Adrenal gland (tissue), 12 donors: ENCODE data around the gene AK8. TPM values are rescaled to one million over a fixed set of nuclear protein-coding genes. Genes with fewer than 3 reads are reported as not detected.

Experiments
- DNase-seq, 7 donors: peaks; one replicate each; pipeline ENCODE4 v3.0.0-alpha.2; 2019 to 2020
- H3K27ac ChIP-seq, 5 donors: fragments of 200-600 bp; sonication (generic) in 4 of 5; 1 replicate in 3 of 5; 2 replicates in 2 of 5; pipeline versions ENCODE4 v1.5.1 to v1.8.0; 2016 to 2020; ENCODE audit warnings: mild to moderate bottlenecking in 1 of 5
- H3K27me3 ChIP-seq: fragments of 200-600 bp; 2 replicates; pipeline ENCODE4 v1.8.0; 2021
- H3K36me3 ChIP-seq, 2 donors: fragments of 200-600 bp; replicated peaks in 1 of 2; 1 replicate in 1 of 2; 2 replicates in 1 of 2; pipeline versions ENCODE4 v1.5.1 to v1.8.0; 2018 to 2022
- H3K4me1 ChIP-seq, 2 donors: fragments of 200-600 bp; replicated peaks in 1 of 2; 1 replicate in 1 of 2; 2 replicates in 1 of 2; pipeline versions ENCODE4 v1.5.1 to v1.8.0; 2018 to 2021
- H3K4me3 ChIP-seq, 4 donors: fragments of 200-600 bp; sonication (generic) in 3 of 4; one replicate each; pipeline ENCODE4 v1.5.1; 2016 to 2018
- H3K9me3 ChIP-seq, 3 donors: fragments of 200-600 bp; sonication (generic) in 1 of 3; replicated peaks in 1 of 3; 1 replicate in 2 of 3; 2 replicates in 1 of 3; pipeline versions ENCODE4 v1.5.1 to v1.8.0; 2016 to 2021
- CTCF ChIP-seq, 6 experiments: fragments of 450-650 bp in 4 of 6; fragments of 200-600 bp in 2 of 6; sonication (generic) in 1 of 6; IDR thresholded peaks; 1 replicate in 5 of 6; 2 replicates in 1 of 6; pipeline versions ENCODE4 v1.5.1 to v1.8.0; 2016 to 2021; ENCODE audit warnings: antibody characterized with exemption in 6 of 6, mild to moderate bottlenecking in 2 of 6, moderate library complexity in 1 of 6
- POLR2A ChIP-seq, 2 donors: fragments of 450-650 bp; IDR thresholded peaks; one replicate each; pipeline ENCODE4 v1.6.1; 2017; ENCODE audit warnings: antibody characterized with exemption in 2 of 2, mild to moderate bottlenecking in 2 of 2, moderate library complexity in 1 of 2
- WGBS, 4 donors: extraction: QIAGEN DNeasy Blood & Tissue Kit in 2 of 4; methylation state at CpG; one replicate each; pipeline versions ENCODE4 v1.1.5 to v1.1.7; 2013 to 2017; 5-methylcytosine and 5-hydroxymethylcytosine counted together
- intact Hi-C, 2 donors: fragments of 100-400 bp; cut with DNase I; formaldehyde crosslinking; loops; one replicate each; pipeline versions ENCODE4 v1.14.1 to v1.15.0; 2022 to 2023
- polyA plus RNA-seq, 3 donors: library from polyadenylated mRNA; stranded (reverse); fragments of 200-250 nt in 2 of 3; fragments of 350-450 nt in 1 of 3; fragmentation: Illumina TruSeq in 1 of 3; extraction: RNeasy Lipid Tissue Mini Kit (QIAGEN cat#74804) in 1 of 3; gene quantifications; one replicate each; pipeline ENCODE4 v1.2.3, GENCODE V29; 2013 to 2014
- total RNA-seq, 9 donors: library from RNA; depleted of rRNA in 4 of 9; stranded (reverse); fragments of >200 nt in 4 of 9; fragments of 120-200 nt in 1 of 9; fragmentation: NEBNext Ultra II Directional in 1 of 9; extraction: Animal tissue kit (Norgen Biotek cat#: 25700) in 1 of 9; gene quantifications; one replicate each; pipeline versions ENCODE4 v1.1.0 to v1.2.4, GENCODE V29; 2013 to 2023
- donor health status: healthy with polysubstance abuse.
- donor health status: Bipolar disorder and iron deficiency.
- donor health status: DM: yes; HTN: yes; CAD: no.
- donor health status: DM: no; HTN: no; CAD: no.
- donor health status: DM: no; HTN: no; CAD: no.
- donor health status: DM: yes; HTN: yes; CAD: no.

The AK8 gene
- total and polyA plus RNA-seq, 12 donors: 0.69 to 6.0 (median 1.5) TPM

DNA sequence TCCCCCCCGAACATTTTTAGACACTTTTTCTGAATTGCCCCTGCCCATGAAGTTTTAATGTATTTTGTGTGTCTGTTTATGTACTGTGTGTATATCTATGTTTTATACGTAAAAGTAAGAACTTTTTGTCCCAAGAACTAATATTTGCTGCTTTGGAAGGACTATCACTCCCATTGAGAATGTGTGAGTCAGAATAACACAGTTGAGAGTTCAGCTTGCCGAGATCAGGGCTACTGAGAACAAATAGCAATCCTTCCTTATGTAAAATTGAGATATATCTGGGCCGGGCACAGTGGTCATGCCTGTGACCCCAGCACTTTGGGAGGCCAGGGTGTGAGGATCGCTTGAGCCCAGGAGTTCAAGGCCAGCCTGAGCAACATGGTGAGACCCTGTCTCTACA, 196.5 kb downstream of the AK8 start:
- no peak for DNase-seq
- no peaks in the 10 kb centered on the region for H3K9me3 ChIP-seq
- H3K27me3 ChIP-seq: no peaks in the 10 kb centered on the region
- H3K27ac ChIP-seq: no peak overlapping the region
- TF ChIP-seq POLR2A (IDR thresholded peaks at IDR 0.05) (no peak), CTCF (IDR thresholded peaks at IDR 0.05) (no peak)
- no peaks in the 10 kb centered on the region for H3K4me1 ChIP-seq
- no peak overlapping the region for H3K4me3 ChIP-seq
- WGBS, 4 donors: 76 to 86% (median 80%) methylated on average over 5 of the region's 5 CpGs
- intact Hi-C loops: no loop called here
- H3K36me3 ChIP-seq: peaks cover 0 to 66% of the 10 kb centered on the region in 2 donors

- H3K4me3 ChIP-seq: no peak overlapping the region
- no peak for DNase-seq
- no peaks in the 10 kb centered on the region for H3K9me3 ChIP-seq
- H3K27me3 ChIP-seq: no peaks in the 10 kb centered on the region
- H3K36me3 ChIP-seq: peaks cover 0 to 51% of the 10 kb centered on the region in 2 donors
- 60 to 79% (median 66%) methylated on average over 3 of the region's 3 CpGs for WGBS, 4 donors
- intact Hi-C loops: loop anchor here in 1 of 2 donors (10.0 kb wide), 1 partner anchor 195 kb away; the partner anchor contains the start of genes AK8 and SPACA9
- H3K27ac ChIP-seq: no peak overlapping the region
- TF ChIP-seq POLR2A (IDR thresholded peaks at IDR 0.05) (no peak), CTCF (IDR thresholded peaks at IDR 0.05) (no peak)
- H3K4me1 ChIP-seq: no peaks in the 10 kb centered on the region
These were observed 198.0 kb downstream of the AK8 start for GRCh38 chr9:132679946-132680625.

- peaks cover 0 to 33% of the 10 kb centered on the region in 2 donors for H3K36me3 ChIP-seq
- DNase-seq: no peak
- intact Hi-C loops: loop anchor here in 1 of 2 donors (10.0 kb wide), 1 partner anchor 197 kb away; the partner anchor contains the start of genes AK8 and SPACA9
- H3K4me3 ChIP-seq: no peak overlapping the region
- no peak overlapping the region for H3K27ac ChIP-seq
- H3K27me3 ChIP-seq: no peaks in the 10 kb centered on the region
- TF ChIP-seq POLR2A (IDR thresholded peaks at IDR 0.05) (no peak), CTCF (IDR thresholded peaks at IDR 0.05) (no peak)
- no peaks in the 10 kb centered on the region for H3K9me3 ChIP-seq
- 94 to 97% (median 96%) methylated on average over 6 to 8 of the region's 8 CpGs for WGBS, 4 donors
- H3K4me1 ChIP-seq: peaks cover 7 to 16% of the 10 kb centered on the region in 2 donors
These were observed 200.1 kb downstream of the AK8 start for GRCh38 chr9:132677976-132678375.

Other genes with a start within 250 kb of the AK8 start
- gene DDX31, start 208.3 kb downstream of the AK8 start, total RNA-seq: 10 to 100 TPM in 4 of 9 donors, 1 to 10 TPM in 5; 7.4 to 12.3 (median 9.6) TPM
- 10 to 100 TPM in 1 of 3 donors, 1 to 10 TPM in 2; 7.6 to 13.8 (median 9.9) TPM for gene DDX31, start 208.3 kb downstream of the AK8 start, polyA plus RNA-seq
- gene GTF3C4, start 207.8 kb downstream of the AK8 start, total RNA-seq: 10 to 100 TPM in 7 of 9 donors, 1 to 10 TPM in 2; 8.2 to 18.5 (median 13.9) TPM
- gene GTF3C4, start 207.8 kb downstream of the AK8 start, polyA plus RNA-seq: 10 to 100 TPM in 1 of 3 donors, 1 to 10 TPM in 2; 1.9 to 10.6 (median 2.4) TPM
- 10 to 100 TPM in 4 of 9 donors, 1 to 10 TPM in 5; 3.9 to 13.5 (median 7.4) TPM for gene SPACA9, start 614 bp upstream of the AK8 start, total RNA-seq
- 10 to 100 TPM in 2 of 3 donors, 1 to 10 TPM in 1; 9.1 to 16.6 (median 14.2) TPM for gene SPACA9, start 614 bp upstream of the AK8 start, polyA plus RNA-seq
- 10 to 100 TPM; 38.5 to 87.7 (median 54.0) TPM for gene TSC1, start 66.3 kb upstream of the AK8 start, total RNA-seq
- 10 to 100 TPM; 29.4 to 37.6 (median 30.6) TPM for gene TSC1, start 66.3 kb upstream of the AK8 start, polyA plus RNA-seq
- gene GFI1B, start 100.4 kb upstream of the AK8 start, total RNA-seq: under 1 TPM in 3 of 9 donors, not detected in 6; 0.14 to 0.78 (median 0.46) TPM
- under 1 TPM in 1 of 3 donors, not detected in 2; 0.03 TPM for gene GFI1B, start 100.4 kb upstream of the AK8 start, polyA plus RNA-seq
- gene GTF3C5, start 152.7 kb upstream of the AK8 start, total RNA-seq: 100 to 1,000 TPM in 1 of 9 donors, 10 to 100 TPM in 8; 43.9 to 111 (median 57.5) TPM
- 100 to 1,000 TPM in 1 of 3 donors, 10 to 100 TPM in 2; 51.2 to 139 (median 99.5) TPM for gene GTF3C5, start 152.7 kb upstream of the AK8 start, polyA plus RNA-seq
- gene CEL, start 183.7 kb upstream of the AK8 start, total RNA-seq: 1 to 10 TPM in 6 of 9 donors, under 1 TPM in 2, not detected in 1; 0.28 to 6.1 (median 1.9) TPM
- 1 to 10 TPM in 2 of 3 donors, under 1 TPM in 1; 0.27 to 2.7 (median 2.4) TPM for gene CEL, start 183.7 kb upstream of the AK8 start, polyA plus RNA-seq
- gene RALGDS, start 243.0 kb upstream of the AK8 start, total RNA-seq: 100 to 1,000 TPM in 1 of 9 donors, 10 to 100 TPM in 8; 35.0 to 104 (median 56.2) TPM
- gene RALGDS, start 243.0 kb upstream of the AK8 start, polyA plus RNA-seq: 100 to 1,000 TPM in 1 of 3 donors, 10 to 100 TPM in 2; 21.3 to 170 (median 97.8) TPM